Measurements from ENCODE around the gene FBXO2. TPM values are rescaled to one million over a fixed set of nuclear protein-coding genes. Genes with fewer than 3 reads are reported as not detected.
"Not testable (repeated sequence)": the region's sequence is repeated elsewhere in the genome, so short reads cannot be mapped to it uniquely, and the experiment has no call there.

The FBXO2 gene
- total RNA-seq, 1 donor from 2014 or later = 2.9 TPM

DNA sequence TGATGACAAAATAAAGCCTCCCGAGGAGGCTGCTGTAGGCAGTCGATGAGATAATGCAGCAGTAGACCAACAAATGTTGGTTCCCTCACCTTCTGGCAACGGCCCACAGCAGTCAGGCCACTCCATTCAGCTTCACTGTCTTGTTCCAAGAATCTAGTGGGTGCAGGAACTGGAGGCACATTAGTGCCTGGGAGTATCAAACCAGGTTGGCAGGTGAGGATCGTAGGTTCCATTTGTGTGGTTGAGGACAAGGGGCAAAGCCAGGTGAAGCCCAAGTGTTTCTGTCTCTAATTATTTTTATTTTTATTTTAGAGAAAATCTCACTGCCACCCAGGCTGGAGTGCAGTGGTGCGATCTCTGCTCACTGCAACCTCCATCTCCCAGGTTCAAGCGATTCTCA, 13.3 kb downstream of the FBXO2 start:
- intact Hi-C loops (cut with DNase I) = no loop called here
- no peak for DNase-seq (ENCODE audit: low spot score)

- no peak for DNase-seq (ENCODE audit: low spot score)
- intact Hi-C loops (cut with DNase I) = no loop called here
Observed at GRCh38 chr1:11640101-11640500, 14.1 kb downstream of the FBXO2 start.

- no peak for DNase-seq (ENCODE audit: low spot score)
- intact Hi-C loops (cut with DNase I) = no loop called here
Observed at GRCh38 chr1:11639372-11639771, 14.9 kb downstream of the FBXO2 start.

- no peak for DNase-seq (ENCODE audit: low spot score)
- intact Hi-C loops (cut with DNase I) = no loop called here
Observed at GRCh38 chr1:11638121-11638520, 16.1 kb downstream of the FBXO2 start.

GRCh38 chr1:11634365-11635192, 19.6 kb downstream of the FBXO2 start:
- DNase-seq (ENCODE audit: low spot score) = no peak
- intact Hi-C loops (cut with DNase I) = no loop called here

DNA sequence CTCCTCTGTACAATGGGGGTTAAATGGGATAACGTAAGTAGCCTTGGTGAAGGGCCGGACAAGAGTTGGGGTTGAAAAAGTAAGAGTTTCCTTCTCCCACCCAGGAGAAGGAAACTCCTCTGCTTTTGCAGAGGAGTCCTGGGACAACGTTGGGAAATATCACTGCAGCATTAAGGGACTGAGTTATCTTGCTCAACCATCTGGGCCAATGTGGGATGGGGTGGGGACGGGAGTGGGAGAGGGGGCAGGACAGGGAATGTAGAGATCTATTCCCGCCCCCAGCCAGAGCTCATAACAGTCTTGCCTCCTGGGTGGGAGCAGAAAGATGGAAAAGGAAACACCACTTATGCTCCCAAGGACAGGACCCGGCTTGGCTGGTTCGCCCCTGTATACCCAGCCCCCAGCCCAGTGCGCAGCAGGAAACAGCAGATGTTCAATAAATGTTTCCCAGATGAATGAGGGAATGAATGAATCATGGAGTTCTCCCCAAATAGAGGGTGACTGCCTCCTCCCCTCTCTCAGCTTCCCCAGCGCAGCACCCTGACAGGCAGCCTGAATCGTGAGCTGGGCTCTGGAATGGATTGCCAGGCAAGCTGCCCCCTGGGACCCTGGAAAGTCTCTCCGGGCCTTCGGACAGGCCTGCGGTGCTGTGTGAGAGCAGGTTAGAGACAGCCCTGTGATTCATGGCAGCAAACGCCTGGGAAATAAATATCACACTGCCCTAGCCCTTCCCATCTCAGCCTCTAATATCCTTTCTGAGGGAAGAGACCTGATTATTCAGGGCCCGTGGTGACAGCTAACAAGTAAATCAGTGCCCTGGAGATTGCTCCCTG, 24.8 kb downstream of the FBXO2 start:
- no peak for DNase-seq (ENCODE audit: low spot score)
- intact Hi-C loops (cut with DNase I) = no loop called here

DNA sequence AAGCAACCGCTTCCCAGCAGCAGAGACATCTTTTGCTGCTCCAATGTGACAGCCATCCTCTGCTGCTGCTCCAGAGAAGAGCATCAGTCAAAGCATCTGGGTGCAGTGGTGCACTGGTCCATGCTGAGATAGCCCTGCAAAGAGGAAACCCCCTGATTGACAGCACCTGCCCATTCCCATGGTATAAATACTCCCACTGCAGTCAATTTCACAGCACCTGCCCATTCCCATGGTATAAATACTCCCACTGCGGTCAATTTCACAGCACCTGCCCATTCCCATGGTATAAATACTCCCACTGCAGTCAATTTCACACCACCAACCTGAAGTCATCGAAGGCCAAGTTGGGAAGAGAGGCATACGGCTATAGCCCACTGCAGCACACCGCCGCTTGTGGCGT, 25.5 kb downstream of the FBXO2 start:
- intact Hi-C loops (cut with DNase I) = no loop called here

DNA sequence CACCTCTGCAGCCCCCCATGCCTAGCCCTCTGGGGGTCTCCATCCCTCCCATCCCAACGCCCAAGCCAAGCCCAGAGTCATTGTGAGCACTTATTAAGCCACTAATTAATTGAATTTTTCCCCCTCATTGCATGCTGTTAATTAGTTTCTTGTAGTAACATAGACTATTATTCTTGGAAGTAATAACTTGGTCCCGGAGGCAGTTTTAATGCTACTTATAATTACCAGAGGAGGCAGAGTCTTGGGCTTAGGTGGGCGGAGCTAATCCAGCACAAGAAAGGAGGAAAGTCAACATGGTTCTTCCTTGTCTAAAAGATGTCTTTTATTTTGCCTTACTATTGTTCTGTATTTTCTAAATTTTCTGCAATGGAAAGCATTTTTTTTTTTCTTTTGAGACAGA, 27.7 kb downstream of the FBXO2 start:
- intact Hi-C loops (cut with DNase I) = no loop called here
- no peak for DNase-seq (ENCODE audit: low spot score)

More for the DNA sequence above, 25.5 kb downstream of the FBXO2 start:
- DNase-seq (ENCODE audit: low spot score) = no peak

GRCh38 chr1:11623702-11624101, 30.5 kb downstream of the FBXO2 start:
- DNase-seq (ENCODE audit: low spot score) = no peak
- intact Hi-C loops (cut with DNase I) = no loop called here

GRCh38 chr1:11622398-11622797, 31.8 kb downstream of the FBXO2 start:
- intact Hi-C loops (cut with DNase I) = no loop called here
- no peak for DNase-seq (ENCODE audit: low spot score)

GRCh38 chr1:11620924-11621323, 33.3 kb downstream of the FBXO2 start:
- intact Hi-C loops (cut with DNase I) = no loop called here
- no peak for DNase-seq (ENCODE audit: low spot score)

DNA sequence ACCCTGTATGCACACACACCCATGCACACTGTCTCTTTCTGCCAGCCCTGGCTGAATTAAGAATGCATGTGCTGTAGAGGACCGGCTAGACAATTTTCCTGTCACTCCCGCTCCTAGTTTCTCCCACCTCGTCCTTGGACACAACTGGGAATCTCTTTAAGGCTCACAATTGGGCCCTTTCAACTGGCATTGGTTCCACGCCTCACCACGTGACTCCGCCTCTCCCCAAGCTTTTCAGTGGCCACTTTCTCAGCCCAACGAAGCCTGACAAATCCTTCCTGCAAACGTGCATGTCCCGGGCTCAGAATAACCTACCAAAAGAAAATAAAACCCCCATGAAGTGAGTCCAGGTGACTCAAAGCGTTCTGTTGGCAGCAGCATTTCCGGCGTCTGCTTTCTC, 33.8 kb downstream of the FBXO2 start:
- intact Hi-C loops (cut with DNase I) = no loop called here
- DNase-seq (ENCODE audit: low spot score) = no peak

DNA sequence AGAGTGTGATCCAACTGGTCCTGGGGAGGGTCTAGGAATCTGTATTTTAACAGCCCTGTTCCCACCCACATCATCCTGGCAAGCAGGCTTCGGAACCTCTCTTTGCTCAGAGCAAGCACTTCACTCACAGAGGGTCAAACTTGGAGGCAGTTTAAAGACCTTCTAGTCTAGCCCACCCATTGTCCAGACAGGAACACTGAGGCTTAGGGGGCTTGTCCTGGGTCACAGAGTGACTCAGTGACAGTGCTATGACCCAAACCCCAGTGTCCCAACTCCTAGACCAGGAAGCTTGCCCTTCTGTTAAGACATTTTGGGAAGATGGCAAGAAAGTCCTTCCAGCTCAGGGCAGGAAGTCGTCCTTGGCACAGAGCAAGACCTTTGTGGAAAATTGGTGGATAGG, 36.5 kb downstream of the FBXO2 start:
- DNase-seq (ENCODE audit: low spot score) = no peak
- intact Hi-C loops (cut with DNase I) = no loop called here

- intact Hi-C loops (cut with DNase I) = no loop called here
- no peak for DNase-seq (ENCODE audit: low spot score)
Observed at GRCh38 chr1:11617314-11617713, 36.9 kb downstream of the FBXO2 start.

GRCh38 chr1:11616766-11617165, 37.5 kb downstream of the FBXO2 start:
- DNase-seq (ENCODE audit: low spot score) = no peak
- intact Hi-C loops (cut with DNase I) = no loop called here

DNA sequence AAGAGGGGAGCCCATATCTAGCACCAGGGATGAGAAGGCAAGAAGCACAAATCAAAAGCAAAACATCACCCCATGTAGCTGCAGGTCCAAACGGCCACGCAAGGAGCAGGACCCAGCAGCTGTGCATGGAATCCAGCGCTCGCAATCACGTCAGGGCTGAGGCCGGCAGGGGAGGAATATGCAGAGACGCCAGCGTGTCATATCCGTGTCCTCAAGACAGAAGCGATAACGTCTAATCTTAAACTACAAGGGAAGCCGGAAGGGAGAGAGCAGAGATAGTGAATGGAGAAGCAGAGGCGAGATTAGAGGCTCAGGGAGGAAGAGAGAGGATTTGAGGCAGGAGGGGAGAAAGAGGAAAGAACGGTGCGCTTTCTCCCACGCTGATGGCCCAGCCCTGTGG, 39.1 kb downstream of the FBXO2 start:
- intact Hi-C loops (cut with DNase I) = no loop called here

GRCh38 chr1:11613347-11613746, 40.9 kb downstream of the FBXO2 start:
- DNase-seq (ENCODE audit: low spot score) = no peak
- intact Hi-C loops (cut with DNase I) = no loop called here

More for the DNA sequence above, 39.1 kb downstream of the FBXO2 start:
- no peak for DNase-seq (ENCODE audit: low spot score)

GRCh38 chr1:11611638-11612327, 42.4 kb downstream of the FBXO2 start:
- intact Hi-C loops (cut with DNase I) = no loop called here
- no peak for DNase-seq (ENCODE audit: low spot score)

GRCh38 chr1:11610629-11611180, 43.5 kb downstream of the FBXO2 start:
- intact Hi-C loops (cut with DNase I) = no loop called here
- DNase-seq (ENCODE audit: low spot score) = no peak

GRCh38 chr1:11609378-11609777, 44.9 kb downstream of the FBXO2 start:
- DNase-seq (ENCODE audit: low spot score); intact Hi-C loops (cut with DNase I): not testable (repeated sequence)

Measured in cardiac septum (tissue), 1 donor.